GM23338 (cell line): ENCODE results near the gene ZCCHC24. TPM values are rescaled to one million over a fixed set of nuclear protein-coding genes. Genes with fewer than 3 reads are reported as not detected.

Source experiments
- ATAC-seq: fragments of 200-7000 bp; cut with Tn5 transposase; 3 replicates; pipeline ENCODE4 v1.9.1; 2020
- DNase-seq: peaks from one replicate; pipeline ENCODE4 v3.0.0-alpha.2; 2015; ENCODE audit warnings: low spot score
- H2AFZ ChIP-seq: fragments of 200-600 bp; sonication (generic); 2 replicates; pipeline ENCODE4 v1.8.0; 2016; ENCODE audit warnings: antibody characterized with exemption, mild to moderate bottlenecking, moderate library complexity
- H3F3A ChIP-seq: fragments of 200-600 bp; sonication (generic); replicated peaks from 2 replicates; pipeline ENCODE4 v1.8.0; 2017; ENCODE audit warnings: antibody characterized with exemption, mixed run types, low read depth
- H3K27ac ChIP-seq: fragments of 200-600 bp; sonication (generic); 2 replicates; pipeline ENCODE4 v1.6.1; 2016; ENCODE audit warnings: low read depth
- H3K27me3 ChIP-seq: fragments of 200-600 bp; sonication (generic); 2 replicates; pipeline ENCODE4 v1.8.0; 2016; ENCODE audit warnings: mild to moderate bottlenecking, mixed run types, moderate library complexity; ENCODE audit not compliant: insufficient read depth
- H3K36me3 ChIP-seq: fragments of 200-600 bp; sonication (generic); 2 replicates; pipeline ENCODE4 v1.8.0; 2016; ENCODE audit warnings: mild to moderate bottlenecking; ENCODE audit not compliant: insufficient read depth
- H3K4me1 ChIP-seq: fragments of 200-600 bp; sonication (generic); 2 replicates; pipeline ENCODE4 v1.8.0; 2016; ENCODE audit warnings: mild to moderate bottlenecking, moderate library complexity; ENCODE audit not compliant: insufficient read depth
- H3K4me2 ChIP-seq: fragments of 200-600 bp; sonication (generic); 2 replicates; pipeline ENCODE4 v1.7.1; 2017; ENCODE audit warnings: mixed run types
- H3K4me3 ChIP-seq: fragments of 200-600 bp; sonication (generic); 2 replicates; pipeline ENCODE4 v1.6.1; 2016; ENCODE audit warnings: mixed run types
- H3K79me2 ChIP-seq: fragments of 200-600 bp; sonication (generic); replicated peaks from 2 replicates; pipeline ENCODE4 v1.8.0; 2017; ENCODE audit warnings: mild to moderate bottlenecking; ENCODE audit not compliant: insufficient read depth
- H3K9me2 ChIP-seq: fragments of 200-600 bp; sonication (generic); 2 replicates; pipeline ENCODE4 v1.8.0; 2017; ENCODE audit not compliant: insufficient read depth
- H4K20me1 ChIP-seq: fragments of 200-600 bp; sonication (generic); replicated peaks from 2 replicates; pipeline ENCODE4 v1.8.0; 2017; ENCODE audit warnings: mild to moderate bottlenecking; ENCODE audit not compliant: insufficient read depth
- H3K27ac Mint-ChIP-seq: 2 replicates; pipeline ENCODE4 v1.8.0; 2020; ENCODE audit warnings: inconsistent platforms, mild to moderate bottlenecking, moderate library complexity, mixed read lengths
- H3K27me3 Mint-ChIP-seq: 3 replicates; pipeline ENCODE4 v1.8.0; 2022; ENCODE audit warnings: low read depth, mild to moderate bottlenecking, moderate library complexity, mixed read lengths, inconsistent platforms; ENCODE audit not compliant: insufficient read depth, poor library complexity
- H3K36me3 Mint-ChIP-seq: 3 replicates; pipeline ENCODE4 v1.8.0; 2021; ENCODE audit warnings: low read depth, mild to moderate bottlenecking, inconsistent platforms, moderate library complexity, mixed read lengths
- H3K4me1 Mint-ChIP-seq: 3 replicates; pipeline ENCODE4 v1.8.0; 2020; ENCODE audit warnings: mild to moderate bottlenecking, inconsistent platforms, mixed read lengths
- H3K4me3 Mint-ChIP-seq: 3 replicates; pipeline ENCODE4 v1.8.0; 2021; ENCODE audit warnings: moderate library complexity, mild to moderate bottlenecking, inconsistent platforms, mixed read lengths
- H3K9me3 Mint-ChIP-seq: 3 replicates; pipeline ENCODE4 v1.8.0; 2020; ENCODE audit warnings: moderate library complexity, mild to moderate bottlenecking, inconsistent platforms, mixed read lengths
- EZH2 ChIP-seq: fragments of 200-600 bp; sonication (generic); IDR thresholded peaks from one replicate; pipeline ENCODE4 v1.8.0; 2017; ENCODE audit warnings: antibody characterized with exemption, mild to moderate bottlenecking, low read depth; ENCODE audit not compliant: unreplicated experiment
- NANOG ChIP-seq: IDR thresholded peaks from 2 replicates; pipeline ENCODE4 v1.6.1; 2016; ENCODE audit warnings: antibody characterized with exemption, borderline replicate concordance
- POLR2AphosphoS5 ChIP-seq: IDR thresholded peaks from 2 replicates; pipeline ENCODE4 v1.6.1; 2016; ENCODE audit warnings: antibody characterized with exemption, low read depth
- ZNF114 ChIP-seq: fragments of 250-450 bp; sonication (Bioruptor Pico); IDR thresholded peaks from 2 replicates; pipeline ENCODE4 v1.5.0; 2020; ENCODE audit warnings: mild to moderate bottlenecking, moderate library complexity
- ZNF331 ChIP-seq: fragments of 250-450 bp; sonication (Bioruptor Pico); IDR thresholded peaks from 2 replicates; pipeline ENCODE4 v1.5.0; 2020; ENCODE audit warnings: low read depth, mild to moderate bottlenecking, moderate library complexity
- polyA plus RNA-seq: library from polyadenylated mRNA; unstranded; fragments of >200 nt; fragmentation: Nextera tagmentation; extraction: Ambion mirVana; gene quantifications from 2 replicates; pipeline ENCODE4 v1.2.1, GENCODE V29; 2016
- total RNA-seq: library from RNA; depleted of rRNA; stranded (reverse); fragments of >200 nt; shearing (Covaris generic); gene quantifications from 2 replicates; pipeline ENCODE4 v1.2.3, GENCODE V29; 2014
- TF ChIP-seq, protein P1 (sequence below): fragments of 250-450 bp; sonication (Bioruptor Pico); IDR thresholded peaks from 2 replicates; pipeline ENCODE4 v1.5.0; 2020; ENCODE audit warnings: mild to moderate bottlenecking, moderate library complexity
- TF ChIP-seq, protein P2 (sequence below), 2 experiments: fragments of 200-600 bp in 1 of 2; sonication (generic) in 1 of 2; conservative IDR thresholded peaks; 2 replicates each; pipeline versions ENCODE4 v1.5.1 to v1.6.1; 2016 to 2017; ENCODE audit warnings: antibody characterized with exemption in 2 of 2, low read depth in 2 of 2, mild to moderate bottlenecking in 2 of 2, moderate library complexity in 1 of 2

ZCCHC24 gene
- total and polyA plus RNA-seq, 2 experiments from 2014 or later: 2.0 to 10.1 TPM

DNA sequence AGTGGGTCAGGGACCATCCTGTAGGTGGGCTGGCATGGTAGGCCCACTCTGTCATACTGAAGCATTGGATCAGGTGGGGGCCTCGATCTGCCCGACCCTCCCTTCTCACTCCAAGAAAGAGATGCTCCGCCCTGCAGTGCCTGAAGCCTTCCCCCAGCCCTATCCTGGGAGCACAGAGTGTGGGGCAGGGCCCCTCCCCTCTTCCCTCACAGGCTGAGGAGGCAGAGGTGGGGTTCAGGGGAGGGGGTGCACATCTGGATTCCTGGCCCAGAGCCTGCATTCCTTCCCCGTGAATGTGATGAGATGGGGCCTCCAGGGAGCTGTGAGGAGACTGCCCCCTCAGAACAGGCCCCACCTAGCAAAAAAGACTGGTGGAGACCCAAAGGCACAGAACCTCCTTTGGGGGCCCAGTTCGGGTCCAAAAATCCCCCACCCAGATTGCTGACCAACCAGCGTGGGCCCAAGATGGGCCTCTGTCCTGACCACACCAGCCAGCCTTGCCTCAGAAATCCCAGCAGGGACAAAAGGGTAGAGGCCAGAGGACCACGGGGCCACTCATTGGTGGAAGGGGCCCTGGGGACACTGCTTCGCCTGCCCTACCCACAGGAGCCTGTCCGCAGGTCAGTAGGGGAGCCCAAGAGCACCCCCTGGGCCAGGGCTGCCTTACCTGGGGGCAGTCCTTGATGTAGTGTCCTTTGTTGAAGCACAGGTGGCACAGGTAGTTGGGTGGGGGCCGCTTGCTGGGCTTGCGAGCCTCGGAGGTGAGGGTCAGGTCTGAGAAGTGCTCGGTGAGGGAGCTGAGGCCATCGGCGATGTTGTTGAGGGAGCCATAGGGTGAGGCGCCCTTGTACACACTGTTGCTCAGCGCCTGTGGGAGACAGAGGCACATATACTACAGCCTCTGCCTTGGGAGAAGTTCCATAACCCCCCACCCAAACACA is 13.3 kb downstream of the ZCCHC24 start:
- H3K27ac Mint-ChIP-seq: no peak overlapping the region
- no peak overlapping the region for H3K4me2 ChIP-seq
- no peaks in the 10 kb centered on the region; the same call in 1 of the 2 replicates for H3K4me1 ChIP-seq

More for the DNA sequence above, 13.3 kb downstream of the ZCCHC24 start:
- TF ChIP-seq, protein P1, sequence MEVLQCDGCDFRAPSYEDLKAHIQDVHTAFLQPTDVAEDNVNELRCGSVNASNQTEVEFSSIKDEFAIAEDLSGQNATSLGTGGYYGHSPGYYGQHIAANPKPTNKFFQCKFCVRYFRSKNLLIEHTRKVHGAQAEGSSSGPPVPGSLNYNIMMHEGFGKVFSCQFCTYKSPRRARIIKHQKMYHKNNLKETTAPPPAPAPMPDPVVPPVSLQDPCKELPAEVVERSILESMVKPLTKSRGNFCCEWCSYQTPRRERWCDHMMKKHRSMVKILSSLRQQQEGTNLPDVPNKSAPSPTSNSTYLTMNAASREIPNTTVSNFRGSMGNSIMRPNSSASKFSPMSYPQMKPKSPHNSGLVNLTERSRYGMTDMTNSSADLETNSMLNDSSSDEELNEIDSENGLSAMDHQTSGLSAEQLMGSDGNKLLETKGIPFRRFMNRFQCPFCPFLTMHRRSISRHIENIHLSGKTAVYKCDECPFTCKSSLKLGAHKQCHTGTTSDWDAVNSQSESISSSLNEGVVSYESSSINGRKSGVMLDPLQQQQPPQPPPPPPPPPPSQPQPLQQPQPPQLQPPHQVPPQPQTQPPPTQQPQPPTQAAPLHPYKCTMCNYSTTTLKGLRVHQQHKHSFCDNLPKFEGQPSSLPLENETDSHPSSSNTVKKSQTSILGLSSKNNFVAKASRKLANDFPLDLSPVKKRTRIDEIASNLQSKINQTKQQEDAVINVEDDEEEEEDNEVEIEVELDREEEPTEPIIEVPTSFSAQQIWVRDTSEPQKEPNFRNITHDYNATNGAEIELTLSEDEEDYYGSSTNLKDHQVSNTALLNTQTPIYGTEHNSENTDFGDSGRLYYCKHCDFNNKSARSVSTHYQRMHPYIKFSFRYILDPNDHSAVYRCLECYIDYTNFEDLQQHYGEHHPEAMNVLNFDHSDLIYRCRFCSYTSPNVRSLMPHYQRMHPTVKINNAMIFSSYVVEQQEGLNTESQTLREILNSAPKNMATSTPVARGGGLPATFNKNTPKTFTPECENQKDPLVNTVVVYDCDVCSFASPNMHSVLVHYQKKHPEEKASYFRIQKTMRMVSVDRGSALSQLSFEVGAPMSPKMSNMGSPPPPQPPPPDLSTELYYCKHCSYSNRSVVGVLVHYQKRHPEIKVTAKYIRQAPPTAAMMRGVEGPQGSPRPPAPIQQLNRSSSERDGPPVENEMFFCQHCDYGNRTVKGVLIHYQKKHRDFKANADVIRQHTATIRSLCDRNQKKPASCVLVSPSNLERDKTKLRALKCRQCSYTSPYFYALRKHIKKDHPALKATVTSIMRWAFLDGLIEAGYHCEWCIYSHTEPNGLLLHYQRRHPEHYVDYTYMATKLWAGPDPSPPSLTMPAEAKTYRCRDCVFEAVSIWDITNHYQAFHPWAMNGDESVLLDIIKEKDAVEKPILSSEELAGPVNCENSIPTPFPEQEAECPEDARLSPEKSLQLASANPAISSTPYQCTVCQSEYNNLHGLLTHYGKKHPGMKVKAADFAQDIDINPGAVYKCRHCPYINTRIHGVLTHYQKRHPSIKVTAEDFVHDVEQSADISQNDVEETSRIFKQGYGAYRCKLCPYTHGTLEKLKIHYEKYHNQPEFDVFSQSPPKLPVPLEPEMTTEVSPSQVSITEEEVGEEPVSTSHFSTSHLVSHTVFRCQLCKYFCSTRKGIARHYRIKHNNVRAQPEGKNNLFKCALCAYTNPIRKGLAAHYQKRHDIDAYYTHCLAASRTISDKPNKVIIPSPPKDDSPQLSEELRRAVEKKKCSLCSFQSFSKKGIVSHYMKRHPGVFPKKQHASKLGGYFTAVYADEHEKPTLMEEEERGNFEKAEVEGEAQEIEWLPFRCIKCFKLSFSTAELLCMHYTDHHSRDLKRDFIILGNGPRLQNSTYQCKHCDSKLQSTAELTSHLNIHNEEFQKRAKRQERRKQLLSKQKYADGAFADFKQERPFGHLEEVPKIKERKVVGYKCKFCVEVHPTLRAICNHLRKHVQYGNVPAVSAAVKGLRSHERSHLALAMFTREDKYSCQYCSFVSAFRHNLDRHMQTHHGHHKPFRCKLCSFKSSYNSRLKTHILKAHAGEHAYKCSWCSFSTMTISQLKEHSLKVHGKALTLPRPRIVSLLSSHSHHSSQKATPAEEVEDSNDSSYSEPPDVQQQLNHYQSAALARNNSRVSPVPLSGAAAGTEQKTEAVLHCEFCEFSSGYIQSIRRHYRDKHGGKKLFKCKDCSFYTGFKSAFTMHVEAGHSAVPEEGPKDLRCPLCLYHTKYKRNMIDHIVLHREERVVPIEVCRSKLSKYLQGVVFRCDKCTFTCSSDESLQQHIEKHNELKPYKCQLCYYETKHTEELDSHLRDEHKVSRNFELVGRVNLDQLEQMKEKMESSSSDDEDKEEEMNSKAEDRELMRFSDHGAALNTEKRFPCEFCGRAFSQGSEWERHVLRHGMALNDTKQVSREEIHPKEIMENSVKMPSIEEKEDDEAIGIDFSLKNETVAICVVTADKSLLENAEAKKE: no peak
- TF ChIP-seq NANOG: no peak
- TF ChIP-seq ZNF331 (CRISPR knock-in tag): no peak
- TF ChIP-seq, protein P2, sequence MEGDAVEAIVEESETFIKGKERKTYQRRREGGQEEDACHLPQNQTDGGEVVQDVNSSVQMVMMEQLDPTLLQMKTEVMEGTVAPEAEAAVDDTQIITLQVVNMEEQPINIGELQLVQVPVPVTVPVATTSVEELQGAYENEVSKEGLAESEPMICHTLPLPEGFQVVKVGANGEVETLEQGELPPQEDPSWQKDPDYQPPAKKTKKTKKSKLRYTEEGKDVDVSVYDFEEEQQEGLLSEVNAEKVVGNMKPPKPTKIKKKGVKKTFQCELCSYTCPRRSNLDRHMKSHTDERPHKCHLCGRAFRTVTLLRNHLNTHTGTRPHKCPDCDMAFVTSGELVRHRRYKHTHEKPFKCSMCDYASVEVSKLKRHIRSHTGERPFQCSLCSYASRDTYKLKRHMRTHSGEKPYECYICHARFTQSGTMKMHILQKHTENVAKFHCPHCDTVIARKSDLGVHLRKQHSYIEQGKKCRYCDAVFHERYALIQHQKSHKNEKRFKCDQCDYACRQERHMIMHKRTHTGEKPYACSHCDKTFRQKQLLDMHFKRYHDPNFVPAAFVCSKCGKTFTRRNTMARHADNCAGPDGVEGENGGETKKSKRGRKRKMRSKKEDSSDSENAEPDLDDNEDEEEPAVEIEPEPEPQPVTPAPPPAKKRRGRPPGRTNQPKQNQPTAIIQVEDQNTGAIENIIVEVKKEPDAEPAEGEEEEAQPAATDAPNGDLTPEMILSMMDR (conservative IDR thresholded peaks at IDR 0.05; ENCODE audit: low read depth in 2 of 2): no peak
- TF ChIP-seq EZH2: no peak
- TF ChIP-seq ZNF114 (CRISPR knock-in tag): no peak
- no peak for TF ChIP-seq POLR2AphosphoS5
- H3K9me3 Mint-ChIP-seq: no peaks in the 10 kb centered on the region
- H4K20me1 ChIP-seq: no peaks in the 10 kb centered on the region; the same call in 1 of the 2 replicates
- no peaks in the 10 kb centered on the region for H3K27me3 ChIP-seq
- H3K4me3 Mint-ChIP-seq: no peak overlapping the region
- no peaks in the 10 kb centered on the region for H3K9me2 ChIP-seq
- peaks cover 28% of the 10 kb centered on the region for H3K4me1 Mint-ChIP-seq
- no peak overlapping the region for H3K27ac ChIP-seq
- DNase-seq: peak; percentile 29
- H3F3A ChIP-seq: no peaks in the 10 kb centered on the region
- no peaks in the 10 kb centered on the region; the same call in 1 of the 2 replicates for H3K36me3 ChIP-seq
- H3K79me2 ChIP-seq: no peaks in the 10 kb centered on the region
- no peaks in the 10 kb centered on the region for H3K36me3 Mint-ChIP-seq
- peak; percentile 67 for ATAC-seq
- no peak overlapping the region for H2AFZ ChIP-seq
- H3K27me3 Mint-ChIP-seq: peaks cover 5% of the 10 kb centered on the region
- no peak overlapping the region for H3K4me3 ChIP-seq
